Muscle of back (tissue), 10 donors: ENCODE measurements around the gene BRME1. TPM values are rescaled to one million over a fixed set of nuclear protein-coding genes. Genes with fewer than 3 reads are reported as not detected.

ENCODE experiments used
- polyA plus RNA-seq, 10 donors: library from polyadenylated mRNA; unstranded; fragments of 120-200 nt; gene quantifications; one replicate each; pipeline ENCODE4 v1.2.1, GENCODE V29; 2013; ENCODE audit not compliant: insufficient read length in 10 of 10

The BRME1 gene
- polyA plus RNA-seq, 10 donors, result 2.6 to 4.7 (median 4.1) TPM

Other genes with a start within 250 kb of the BRME1 start
- 10 to 100 TPM; 13.6 to 22.0 (median 15.5) TPM for gene MRI1, start 141.6 kb downstream of the BRME1 start, polyA plus RNA-seq
- 100 to 1,000 TPM in 6 of 10 donors, 10 to 100 TPM in 4; 81.1 to 140 (median 107) TPM for gene C19orf53, start 131.7 kb downstream of the BRME1 start, polyA plus RNA-seq
- 1 to 10 TPM; 2.5 to 5.5 (median 3.2) TPM for gene ZSWIM4, start 110.7 kb downstream of the BRME1 start, polyA plus RNA-seq
- gene NANOS3, start 29.0 kb downstream of the BRME1 start, polyA plus RNA-seq, result 1 to 10 TPM in 7 of 10 donors, under 1 TPM in 3; 0.57 to 2.0 (median 1.3) TPM
- 10 to 100 TPM; 10.5 to 16.4 (median 12.8) TPM for gene CC2D1A, start 84 bp upstream of the BRME1 start, polyA plus RNA-seq
- 1 to 10 TPM in 4 of 10 donors, under 1 TPM in 6; 0.26 to 1.7 (median 0.83) TPM for gene PODNL1, start 32.3 kb upstream of the BRME1 start, polyA plus RNA-seq
- 10 to 100 TPM; 15.9 to 23.8 (median 18.4) TPM for gene DCAF15, start 46.4 kb upstream of the BRME1 start, polyA plus RNA-seq
- gene RFX1, start 100.2 kb upstream of the BRME1 start, polyA plus RNA-seq, result 1 to 10 TPM; 4.7 to 8.4 (median 6.9) TPM
- not detected for gene RLN3, start 122.0 kb upstream of the BRME1 start, polyA plus RNA-seq
- gene IL27RA, start 125.6 kb upstream of the BRME1 start, polyA plus RNA-seq, result 1 to 10 TPM; 1.5 to 6.6 (median 3.2) TPM
- gene PALM3, start 156.0 kb upstream of the BRME1 start, polyA plus RNA-seq, result 1 to 10 TPM in 2 of 10 donors, under 1 TPM in 8; 0.08 to 1.7 (median 0.57) TPM
- gene MISP3, start 166.7 kb upstream of the BRME1 start, polyA plus RNA-seq, result 1 to 10 TPM in 2 of 10 donors, under 1 TPM in 8; 0.36 to 1.2 (median 0.53) TPM
- not detected for gene C19orf67, start 179.7 kb upstream of the BRME1 start, polyA plus RNA-seq
- gene SAMD1, start 184.6 kb upstream of the BRME1 start, polyA plus RNA-seq, result 10 to 100 TPM; 33.6 to 54.3 (median 38.9) TPM
- 100 to 1,000 TPM; 279 to 512 (median 454) TPM for gene PRKACA, start 211.6 kb upstream of the BRME1 start, polyA plus RNA-seq
- gene ASF1B, start 230.5 kb upstream of the BRME1 start, polyA plus RNA-seq, result 10 to 100 TPM in 3 of 10 donors, 1 to 10 TPM in 7; 6.3 to 15.5 (median 9.1) TPM